ENCODE results near the gene HMGB1.

GRCh38 chr13:30435911-30436451 lies 29.8 kb downstream of the HMGB1 start:
- TF ChIP-seq CTCF (conservative IDR thresholded peaks at IDR 0.05; ENCODE audit: low read depth in 2 of 2) (no peak), EZH2phosphoT487 (IDR thresholded peaks at IDR 0.05; ENCODE audit: unreplicated experiment) (no peak), REST (IDR thresholded peaks at IDR 0.05; ENCODE audit: unreplicated experiment) (no peak)
